HG03575 (cell line): Measurements from ENCODE around the gene TUBB.

Experiments used
- ATAC-seq: cut with Tn5 transposase; IDR thresholded peaks from one replicate; pipeline ENCODE4 v1.9.1; 2021; ENCODE audit not compliant: unreplicated experiment, insufficient number of reproducible peaks, low FRiP score; ENCODE audit errors: extremely low read depth

The TUBB gene

GRCh38 chr6:30719791-30720737, at the start of gene TUBB:
Gene TUBB (plus strand): TSS chr6:30720352. CDS start chr6:30720507, 155 bp downstream.
- ATAC-seq: no peak

- no peak for ATAC-seq
Measured at GRCh38 chr6:30670760-30671527, 49.2 kb upstream of the TUBB start.

- ATAC-seq: no peak
Measured at GRCh38 chr6:30672445-30673253, 47.5 kb upstream of the TUBB start, which contains the start of gene DHX16. Gene DHX16 (minus strand): TSS chr6:30673006. CDS start chr6:30672841, 165 bp downstream.

- no peak for ATAC-seq
Measured at GRCh38 chr6:30676660-30677285, 43.4 kb upstream of the TUBB start.

GRCh38 chr6:30678964-30679726, 41.0 kb upstream of the TUBB start:
- ATAC-seq: no peak

- ATAC-seq: no peak
Measured at GRCh38 chr6:30679765-30680535, 40.2 kb upstream of the TUBB start.

GRCh38 chr6:30681766-30682142, 38.4 kb upstream of the TUBB start:
- ATAC-seq: no peak

GRCh38 chr6:30682143-30683117, 37.7 kb upstream of the TUBB start:
- ATAC-seq: no peak

GRCh38 chr6:30683183-30683979, 36.8 kb upstream of the TUBB start:
- no peak for ATAC-seq

GRCh38 chr6:30683980-30684338, 36.2 kb upstream of the TUBB start:
- ATAC-seq: no peak

GRCh38 chr6:30684386-30685156, 35.6 kb upstream of the TUBB start:
- ATAC-seq: no peak

- ATAC-seq: no peak
Measured at GRCh38 chr6:30685157-30686008, 34.8 kb upstream of the TUBB start.

GRCh38 chr6:30686009-30686907, 33.9 kb upstream of the TUBB start, which contains the start of gene PPP1R18:
Gene PPP1R18 (minus strand): TSS chr6:30686645. CDS start chr6:30686018, 627 bp downstream.
- ATAC-seq: no peak
